ENCODE results near the gene DLG2.

GRCh38 chr11:84724256-84724655, 902.9 kb downstream of the DLG2 start:
- TF ChIP-seq CTCF (IDR thresholded peaks at IDR 0.05; ENCODE audit: extremely low read depth in 1 of 2, insufficient read depth in 1 of 2, low read depth in 1 of 2, low read length in 2 of 2) (no peak), EZH2 (IDR thresholded peaks at IDR 0.05; ENCODE audit: borderline replicate concordance, low read depth, low read length, severe bottlenecking) (no peak), MAX (IDR thresholded peaks at IDR 0.05; ENCODE audit: insufficient read depth, insufficient read length) (no peak), FOS (IDR thresholded peaks at IDR 0.05; ENCODE audit: borderline replicate concordance, insufficient read depth, low read length) (no peak), POLR2A (IDR thresholded peaks at IDR 0.05; ENCODE audit: low read depth, low read length) (no peak)
